GM12874 (cell line): ENCODE measurements around the gene NR6A1.

ENCODE experiments used
- TF ChIP-seq, protein P1 (sequence below): IDR thresholded peaks from 2 replicates; pipeline ENCODE4 v1.5.1; 2011; ENCODE audit warnings: low read depth, mild to moderate bottlenecking, control low read depth, low read length, moderate library complexity; ENCODE audit not compliant: insufficient read depth

Gene NR6A1

DNA sequence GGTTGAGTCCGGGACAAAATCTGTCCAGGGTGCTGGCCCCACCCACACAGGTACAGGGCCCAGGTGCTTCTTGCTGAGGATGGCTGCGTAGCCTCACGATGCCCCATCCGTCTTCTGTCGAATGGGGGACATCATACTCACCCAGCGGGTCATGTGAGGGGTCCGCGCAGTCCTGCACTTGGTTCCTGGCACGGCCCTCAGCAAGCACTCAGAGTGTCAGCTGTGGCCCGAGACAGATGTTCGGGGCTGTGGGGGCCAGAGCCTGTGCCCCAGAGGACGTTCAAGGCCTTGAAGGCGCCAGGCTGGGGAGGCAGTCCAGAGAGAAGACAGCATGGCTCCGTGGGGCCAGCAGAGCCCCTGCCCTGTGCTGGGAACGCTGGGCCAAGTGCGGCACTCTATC is 291.7 kb downstream of the NR6A1 start:
- TF ChIP-seq, protein P1, sequence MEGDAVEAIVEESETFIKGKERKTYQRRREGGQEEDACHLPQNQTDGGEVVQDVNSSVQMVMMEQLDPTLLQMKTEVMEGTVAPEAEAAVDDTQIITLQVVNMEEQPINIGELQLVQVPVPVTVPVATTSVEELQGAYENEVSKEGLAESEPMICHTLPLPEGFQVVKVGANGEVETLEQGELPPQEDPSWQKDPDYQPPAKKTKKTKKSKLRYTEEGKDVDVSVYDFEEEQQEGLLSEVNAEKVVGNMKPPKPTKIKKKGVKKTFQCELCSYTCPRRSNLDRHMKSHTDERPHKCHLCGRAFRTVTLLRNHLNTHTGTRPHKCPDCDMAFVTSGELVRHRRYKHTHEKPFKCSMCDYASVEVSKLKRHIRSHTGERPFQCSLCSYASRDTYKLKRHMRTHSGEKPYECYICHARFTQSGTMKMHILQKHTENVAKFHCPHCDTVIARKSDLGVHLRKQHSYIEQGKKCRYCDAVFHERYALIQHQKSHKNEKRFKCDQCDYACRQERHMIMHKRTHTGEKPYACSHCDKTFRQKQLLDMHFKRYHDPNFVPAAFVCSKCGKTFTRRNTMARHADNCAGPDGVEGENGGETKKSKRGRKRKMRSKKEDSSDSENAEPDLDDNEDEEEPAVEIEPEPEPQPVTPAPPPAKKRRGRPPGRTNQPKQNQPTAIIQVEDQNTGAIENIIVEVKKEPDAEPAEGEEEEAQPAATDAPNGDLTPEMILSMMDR: no peak

DNA sequence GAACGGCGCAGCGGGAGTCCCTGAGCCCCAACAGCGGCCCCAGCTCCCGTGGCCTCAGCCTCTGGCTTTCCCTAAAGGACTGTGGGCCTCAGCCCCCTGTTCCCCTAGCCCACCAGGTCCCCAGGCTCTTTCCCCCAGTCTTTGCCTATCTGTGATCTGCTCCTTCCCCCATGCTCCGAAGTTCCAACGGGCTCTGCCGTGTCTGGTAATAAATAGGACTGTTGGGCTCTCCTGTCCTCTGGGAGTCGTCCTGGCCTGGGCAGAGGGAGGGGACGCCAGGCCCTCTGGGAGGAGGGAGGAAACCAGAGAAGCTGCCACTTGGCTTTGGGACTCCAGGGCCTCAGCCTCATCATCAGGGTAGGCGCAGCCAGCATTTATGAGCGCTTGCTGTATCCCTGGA is 292.8 kb downstream of the NR6A1 start:
- TF ChIP-seq, protein P1: no peak

DNA sequence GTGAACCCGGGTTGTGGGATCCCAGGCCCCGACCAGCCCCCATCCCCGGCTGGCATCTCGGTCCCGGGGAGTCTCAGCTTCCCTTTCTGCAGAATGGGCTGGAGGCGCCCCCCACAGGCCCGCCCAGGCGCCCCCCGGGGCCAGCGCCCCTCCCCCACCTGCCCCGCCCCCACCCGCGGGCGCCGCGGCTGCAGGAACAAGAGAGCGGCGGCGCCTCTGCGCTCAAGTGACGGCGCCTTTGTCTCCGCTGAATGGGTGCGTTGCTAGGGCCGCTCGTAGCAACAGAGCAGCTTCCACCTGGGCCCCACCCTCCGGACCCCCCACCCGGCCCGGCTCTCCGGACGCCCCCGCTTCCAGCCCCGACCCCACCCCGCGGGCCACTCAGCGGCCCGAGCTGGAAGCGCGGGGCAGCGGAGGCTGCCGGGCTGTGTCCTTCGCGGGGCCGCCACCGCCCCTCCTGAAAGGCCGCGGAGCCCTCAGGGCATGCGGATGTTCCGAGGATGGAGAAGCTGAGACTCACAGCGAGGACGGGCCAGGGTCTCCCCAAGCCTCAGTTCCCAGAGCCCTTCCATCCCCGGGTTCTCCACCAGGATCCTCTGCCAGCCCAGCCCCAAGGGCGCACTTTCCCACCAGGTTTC is 293.3 kb downstream of the NR6A1 start:
- TF ChIP-seq, protein P1: no peak

DNA sequence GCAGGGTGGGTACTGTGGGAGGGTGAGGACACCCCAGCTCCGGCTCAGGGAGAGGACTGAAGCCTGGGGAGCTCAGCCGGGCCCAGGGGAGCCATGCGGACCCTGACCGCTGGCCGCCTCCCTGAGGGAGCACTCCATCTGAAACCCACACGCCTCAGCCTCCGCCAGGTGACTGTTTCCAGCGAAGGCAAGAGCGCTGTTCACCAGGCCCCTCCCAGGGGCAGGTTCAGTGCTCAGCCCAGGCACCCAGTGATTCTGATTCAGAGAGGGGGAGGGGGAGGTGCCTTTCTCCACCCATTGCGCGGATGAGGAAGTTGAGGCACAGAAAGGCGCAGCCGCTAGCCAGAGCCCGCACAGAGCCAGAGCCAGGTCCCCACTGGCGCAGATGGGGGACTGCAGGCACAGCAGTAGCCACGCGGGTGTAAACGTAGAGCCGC is 293.9 kb downstream of the NR6A1 start:
- TF ChIP-seq, protein P1: no peak

DNA sequence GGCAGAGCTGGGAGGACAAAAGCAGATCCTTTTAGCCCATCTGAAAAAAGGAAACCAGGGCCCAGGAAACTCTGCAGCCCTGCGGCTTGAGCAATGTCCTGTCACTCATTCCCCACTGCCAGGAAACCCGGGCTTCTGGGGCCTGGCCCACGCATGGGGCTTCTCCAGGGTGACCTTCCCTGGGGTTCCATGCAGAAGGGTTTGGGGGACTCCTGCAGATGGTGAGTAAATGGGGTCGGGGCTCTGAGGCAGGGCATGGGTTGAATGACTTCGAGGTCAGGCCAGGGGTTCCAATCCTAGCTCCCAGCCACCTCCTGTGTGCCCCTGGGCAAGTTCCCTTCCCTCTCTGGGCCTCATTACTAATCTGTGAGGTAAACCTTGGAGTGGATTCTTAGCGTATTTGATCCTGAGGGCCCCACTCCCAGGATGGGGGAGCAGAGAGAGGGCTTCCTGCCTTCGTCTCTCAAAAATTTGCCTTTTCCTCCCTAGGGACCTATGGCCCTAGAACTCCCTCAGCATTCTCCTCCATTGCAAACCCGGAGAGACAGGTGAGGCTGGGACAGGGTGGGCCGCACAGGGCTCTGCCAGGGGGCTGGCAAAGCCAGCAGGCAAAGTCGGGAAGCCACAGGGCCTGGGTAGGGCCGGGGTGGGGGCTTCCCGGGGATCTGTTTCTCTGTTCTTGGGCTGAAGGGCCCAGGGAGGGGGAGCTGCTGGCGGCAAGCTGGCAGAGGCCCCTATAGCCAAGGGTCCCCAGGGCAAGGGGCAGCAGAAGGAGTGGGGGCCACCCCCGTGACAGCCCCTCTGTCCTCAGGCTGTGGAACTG is 295.0 kb downstream of the NR6A1 start:
- TF ChIP-seq, protein P1: no peak

DNA sequence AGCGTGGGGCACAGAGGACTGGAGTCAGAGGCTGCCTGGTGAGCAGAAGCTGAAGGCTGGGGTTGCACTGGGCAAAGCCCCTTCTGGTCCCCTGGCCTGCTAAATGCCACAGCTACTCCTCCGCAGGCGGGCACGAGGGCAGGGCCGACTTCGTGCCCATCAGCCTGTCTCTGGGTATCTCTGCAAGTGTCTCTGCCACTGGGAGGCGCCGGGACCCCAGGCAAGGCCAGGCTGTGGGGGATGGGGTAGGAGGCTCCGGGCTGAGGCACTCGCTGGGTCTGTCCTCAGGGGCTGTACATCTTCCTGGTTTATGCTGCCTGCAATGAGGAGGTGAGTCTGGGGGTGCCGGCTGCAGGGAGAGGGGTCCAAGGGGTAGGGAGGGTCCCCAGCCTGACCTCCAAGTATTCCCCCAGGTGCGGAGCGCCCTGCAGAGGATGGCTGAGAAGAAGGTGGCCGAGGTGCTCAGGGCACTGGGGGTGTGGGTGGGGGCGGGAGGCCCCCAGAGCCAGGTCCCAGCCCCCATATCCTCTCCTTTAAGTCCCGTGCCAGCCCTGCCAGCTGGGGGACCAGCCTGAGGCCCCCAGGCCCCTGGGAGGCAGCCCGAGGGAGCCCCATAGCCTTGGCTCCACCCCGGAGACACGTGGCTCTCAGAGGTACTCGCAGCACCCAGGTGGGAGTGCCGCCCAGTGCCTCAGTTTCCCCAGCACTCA is 295.8 kb downstream of the NR6A1 start:
- TF ChIP-seq, protein P1: 0 out of 2 replicates have a peak, but pooled peaks have one; percentile 2

DNA sequence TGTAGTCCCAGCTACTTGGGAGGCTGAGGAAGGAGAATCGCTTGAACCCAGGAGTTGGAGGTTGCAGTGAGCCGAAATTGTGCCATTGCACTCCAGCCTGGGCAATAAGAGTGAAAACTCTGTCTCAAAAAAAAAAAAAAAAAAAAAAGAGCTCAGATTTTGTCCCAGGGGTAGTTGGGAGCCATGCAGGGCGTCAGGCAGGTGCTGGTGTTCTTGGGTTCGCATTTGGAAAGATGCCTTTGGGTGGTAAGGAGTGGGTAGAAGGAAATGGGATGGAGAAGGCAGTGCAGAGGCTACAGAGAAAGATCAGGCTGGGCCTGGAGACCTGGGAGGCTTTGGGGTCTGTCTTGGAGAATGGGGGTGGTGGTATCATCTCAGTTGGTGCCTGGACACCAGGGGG is 297.0 kb downstream of the NR6A1 start:
- TF ChIP-seq, protein P1: no peak
